HCT116 (cell line): Measurements from ENCODE around the gene FBXO42. TPM values are rescaled to one million over a fixed set of nuclear protein-coding genes. Genes with fewer than 3 reads are reported as not detected.
A peak's percentile ranks its signal among the peaks of the same experiment; 100 is the strongest.

ENCODE experiments used
- ATAC-seq: fragments of 200-7000 bp; cut with Tn5 transposase; 2 replicates; pipeline ENCODE4 v1.9.1; 2020; ENCODE audit warnings: mild to moderate bottlenecking, moderate library complexity
- BruUV-seq: library from RNA; stranded (reverse); fragments of 400-500 nt; replicated peaks from 2 replicates; lab custom pipeline; 2021; lab: Mats Ljungman, UMichigan
- CTCF ChIA-PET: fragments of 300-600 bp; sonication (Branson Sonifier 250); formaldehyde crosslinking; loops from one replicate; lab custom pipeline; 2021; ENCODE audit warnings: antibody characterized with exemption; lab: Charles Lee
- POLR2A ChIA-PET: fragments of 300-600, 350-600 bp; sonication (Branson Sonifier 250); formaldehyde crosslinking; loops from one replicate; lab custom pipeline; 2021; ENCODE audit warnings: antibody characterized with exemption; lab: Charles Lee
- RAD21 ChIA-PET, 2 experiments: fragments of 300-600 bp; sonication (Branson Sonifier 250); formaldehyde crosslinking; loops; one replicate each; lab custom pipeline; 2023; ENCODE audit warnings: low total read pairs in 2 of 2; ENCODE audit not compliant: uncharacterized antibody in 2 of 2, unreplicated experiment in 2 of 2, low non-redundant PET in 1 of 2; lab: Charles Lee
- DNase-seq: peaks from one replicate; pipeline ENCODE4 v3.0.0-alpha.2; 2010; ENCODE audit warnings: low read depth, low spot score
- H2AFZ ChIP-seq: fragments of 200-600 bp; shearing (Covaris generic), sonication (generic); 2 replicates; pipeline ENCODE4 v1.6.1; 2017; ENCODE audit warnings: low read depth, mixed run types, mixed read lengths, antibody characterized with exemption, low read length; ENCODE audit not compliant: poor library complexity, severe bottlenecking
- H3K27ac ChIP-seq: 2 replicates; pipeline ENCODE4 v1.5.1; 2012; ENCODE audit warnings: low read depth, low read length
- H3K27me3 ChIP-seq: fragments of 200-600 bp; sonication (generic); 2 replicates; pipeline ENCODE4 v1.6.1; 2016; ENCODE audit warnings: mixed run types, low read length, mixed read lengths; ENCODE audit not compliant: insufficient read depth
- H3K36me3 ChIP-seq, 2 experiments: fragments of 200-500 bp in 1 of 2; fragments of 200-600 bp in 1 of 2; sonication (Bioruptor generic) in 1 of 2; sonication (generic) in 1 of 2; 2 replicates each; pipeline versions ENCODE4 v1.5.1 to v1.6.1; 2014 to 2016; ENCODE audit warnings: low read length in 2 of 2, inconsistent platforms in 1 of 2, mixed read lengths in 1 of 2, mixed run types in 1 of 2; ENCODE audit not compliant: insufficient read depth in 2 of 2, control insufficient read depth in 1 of 2
- H3K4me1 ChIP-seq, 2 experiments: fragments of 200-600 bp in 1 of 2; sonication (generic) in 1 of 2; 2 replicates each; pipeline versions ENCODE4 v1.5.1 to v1.6.1; 2012 to 2017; ENCODE audit warnings: low read length in 2 of 2, inconsistent platforms in 1 of 2, mild to moderate bottlenecking in 1 of 2, mixed read lengths in 1 of 2, mixed run types in 1 of 2, moderate library complexity in 1 of 2; ENCODE audit not compliant: insufficient read depth in 2 of 2, control insufficient read depth in 1 of 2
- H3K4me2 ChIP-seq: fragments of 200-600 bp; sonication (generic); 2 replicates; pipeline ENCODE4 v1.6.1; 2017; ENCODE audit warnings: mixed run types, low read length, mixed read lengths
- H3K4me3 ChIP-seq, 2 experiments: fragments of 200-600 bp in 1 of 2; sonication (generic) in 1 of 2; replicated peaks in 1 of 2; 2 replicates each; pipeline ENCODE4 v1.5.1; 2011 to 2016; ENCODE audit warnings: low read length in 2 of 2, control low read depth in 1 of 2, low read depth in 1 of 2, mild to moderate bottlenecking in 1 of 2, mixed read lengths in 1 of 2, mixed run types in 1 of 2
- H3K79me2 ChIP-seq: fragments of 200-600 bp; sonication (generic); 2 replicates; pipeline ENCODE4 v1.6.1; 2017; ENCODE audit warnings: mild to moderate bottlenecking, mixed run types, low read length, moderate library complexity, mixed read lengths; ENCODE audit not compliant: insufficient read depth
- H3K9ac ChIP-seq: fragments of 200-600 bp; sonication (generic); 2 replicates; pipeline ENCODE4 v1.6.1; 2016; ENCODE audit warnings: low read length, mixed read lengths
- H3K9me2 ChIP-seq: fragments of 200-600 bp; sonication (generic), shearing (Covaris generic); 2 replicates; pipeline ENCODE4 v1.6.1; 2017; ENCODE audit warnings: mixed run types, mild to moderate bottlenecking, moderate library complexity; ENCODE audit not compliant: insufficient read depth
- H3K9me3 ChIP-seq, 2 experiments: fragments of 200-500 bp in 1 of 2; fragments of 200-600 bp in 1 of 2; sonication (Bioruptor generic) in 1 of 2; sonication (generic) in 1 of 2; 2 replicates each; pipeline ENCODE4 v1.6.1; 2014 to 2017; ENCODE audit warnings: low read length in 2 of 2, mixed read lengths in 2 of 2, inconsistent platforms in 1 of 2, low read depth in 1 of 2, mild to moderate bottlenecking in 1 of 2, mixed run types in 1 of 2, moderate library complexity in 1 of 2; ENCODE audit not compliant: control insufficient read depth in 1 of 2, insufficient read depth in 1 of 2
- H4K20me1 ChIP-seq: fragments of 200-600 bp; sonication (generic), shearing (Covaris generic); 2 replicates; pipeline ENCODE4 v1.6.1; 2017; ENCODE audit warnings: mixed run types, mild to moderate bottlenecking, moderate library complexity; ENCODE audit not compliant: insufficient read depth
- CBX3 ChIP-seq: IDR thresholded peaks from 2 replicates; pipeline ENCODE4 v1.6.1; 2012; ENCODE audit warnings: low read depth
- CEBPB ChIP-seq: IDR thresholded peaks from 2 replicates; pipeline ENCODE4 v1.6.1; 2012; ENCODE audit warnings: low read depth
- ELF1 ChIP-seq: IDR thresholded peaks from 2 replicates; pipeline ENCODE4 v1.6.1; 2012; ENCODE audit warnings: low read depth, borderline replicate concordance
- EZH2 ChIP-seq: fragments of 200-600 bp; sonication (generic); IDR thresholded peaks from 2 replicates; pipeline ENCODE4 v1.6.1; 2017; ENCODE audit warnings: antibody characterized with exemption, mixed run types
- EZH2phosphoT487 ChIP-seq: fragments of 200-600 bp; IDR thresholded peaks from 2 replicates; pipeline ENCODE4 v1.6.1; 2018; ENCODE audit warnings: antibody characterized with exemption, borderline replicate concordance
- FOSL1 ChIP-seq: IDR thresholded peaks from 2 replicates; pipeline ENCODE4 v1.6.1; 2012; ENCODE audit warnings: low read depth
- JUND ChIP-seq: IDR thresholded peaks from 2 replicates; pipeline ENCODE4 v1.6.1; 2012
- MAX ChIP-seq: IDR thresholded peaks from 2 replicates; pipeline ENCODE4 v1.6.1; 2012
- POLR2A ChIP-seq: IDR thresholded peaks from 2 replicates; pipeline ENCODE4 v1.7.0; 2011; ENCODE audit warnings: borderline replicate concordance; ENCODE audit not compliant: insufficient read depth, insufficient read length; ENCODE audit errors: extremely low read depth
- POLR2AphosphoS5 ChIP-seq: IDR thresholded peaks from 2 replicates; pipeline ENCODE4 v1.6.1; 2011; ENCODE audit warnings: mild to moderate bottlenecking, low read depth, low read length, moderate library complexity
- RAD21 ChIP-seq: IDR thresholded peaks from 2 replicates; pipeline ENCODE4 v1.6.1; 2012; ENCODE audit warnings: low read depth, mild to moderate bottlenecking
- SIN3A ChIP-seq: IDR thresholded peaks from 2 replicates; pipeline ENCODE4 v1.6.1; 2012; ENCODE audit warnings: low read depth
- SP1 ChIP-seq: IDR thresholded peaks from 2 replicates; pipeline ENCODE4 v1.6.1; 2012; ENCODE audit warnings: low read depth
- SRF ChIP-seq: IDR thresholded peaks from 2 replicates; pipeline ENCODE4 v1.6.1; 2012; ENCODE audit warnings: low read depth
- TCF7L2 ChIP-seq: IDR thresholded peaks from 2 replicates; pipeline ENCODE4 v1.7.0; 2011; ENCODE audit warnings: borderline replicate concordance, inconsistent platforms; ENCODE audit not compliant: insufficient read depth, insufficient read length; ENCODE audit errors: extremely low read depth
- YY1 ChIP-seq: IDR thresholded peaks from 2 replicates; pipeline ENCODE4 v1.6.1; 2011; ENCODE audit warnings: low read length, low read depth, moderate library complexity, mild to moderate bottlenecking; ENCODE audit not compliant: insufficient replicate concordance; ENCODE audit errors: extremely low read depth
- ZFX ChIP-seq: fragments of 450-650 bp; IDR thresholded peaks from 2 replicates; pipeline ENCODE4 v1.6.1; 2017
- ZNF274 ChIP-seq: fragments of 200-500 bp; sonication (Bioruptor generic); IDR thresholded peaks from 2 replicates; pipeline ENCODE4 v1.6.1; 2014; ENCODE audit warnings: mild to moderate bottlenecking, low read depth, low read length, inconsistent platforms
- intact Hi-C: fragments of 100-400 bp; cut with micrococcal nuclease; formaldehyde crosslinking; loops from 2 replicates; pipeline ENCODE4 v1.10.0; 2022
- total RNA-seq: library from RNA; stranded (reverse); gene quantifications from one replicate; pipeline ENCODE4 v1.2.1, GENCODE V29; 2021; ENCODE audit not compliant: unreplicated experiment
- TF ChIP-seq, protein P1 (sequence below): IDR thresholded peaks from 2 replicates; pipeline ENCODE4 v1.6.1; 2012; ENCODE audit warnings: low read depth
- TF ChIP-seq, protein P2 (sequence below): IDR thresholded peaks from 2 replicates; pipeline ENCODE4 v1.6.1; 2012
- TF ChIP-seq, protein P3 (sequence below): IDR thresholded peaks from 2 replicates; pipeline ENCODE4 v1.6.1; 2011; ENCODE audit warnings: mild to moderate bottlenecking, low read length, moderate library complexity; ENCODE audit not compliant: insufficient replicate concordance; ENCODE audit errors: extremely low read depth

FBXO42 gene
- total RNA-seq, 1 experiment from 2014 or later = 20.6 TPM

DNA sequence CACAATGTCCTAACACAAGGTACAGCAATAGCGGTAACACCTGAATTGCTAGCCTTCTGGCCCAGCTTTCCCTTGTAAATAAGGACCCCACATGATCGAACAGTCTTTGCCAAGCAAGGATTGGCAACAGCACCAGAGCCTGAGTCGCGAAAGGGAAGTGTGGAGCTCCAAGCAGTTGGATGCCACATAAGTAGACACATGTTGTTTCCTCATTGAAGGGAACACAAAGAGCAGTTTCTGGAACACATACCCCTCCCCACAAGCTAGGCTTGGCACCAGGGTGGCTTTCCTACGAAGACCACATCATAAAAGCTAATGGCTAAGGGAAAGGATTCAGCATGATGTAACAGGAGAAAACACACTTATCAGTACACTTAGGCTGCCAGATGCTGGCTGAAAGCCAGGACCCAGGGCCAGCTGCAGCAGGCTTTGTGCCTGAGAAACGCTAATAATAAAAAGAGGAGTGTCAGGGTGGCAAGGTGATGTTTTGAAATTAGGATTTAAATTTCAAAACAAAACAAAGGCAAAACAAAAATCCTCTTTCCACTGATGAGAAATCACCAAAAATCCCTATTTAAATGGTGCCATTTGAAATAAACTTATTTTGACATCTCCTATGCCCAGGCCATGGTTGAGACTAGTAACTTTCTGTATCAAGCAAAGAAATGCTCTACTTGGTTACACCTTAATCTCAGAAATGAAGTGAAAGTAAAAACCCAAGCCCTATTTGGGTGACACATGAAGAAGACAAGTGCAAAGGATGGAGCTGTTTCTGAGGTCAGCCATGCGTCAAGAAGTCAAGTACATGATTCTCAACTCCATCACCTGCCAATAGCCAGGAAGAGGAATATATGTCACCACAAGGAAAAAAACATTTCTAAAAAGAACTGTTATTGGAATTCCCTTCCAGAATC lies 103.4 kb downstream of the FBXO42 start:
- Histone ChIP-seq H3K27ac (peak overlapping the region; percentile 16; the same call in 1 of the 2 replicates), H2AFZ (no peak overlapping the region), H3K36me3 (peaks cover 4 to 30% of the 10 kb centered on the region in 2 experiments; a peak in 1 of 4 replicates), H3K27me3 (no peaks in the 10 kb centered on the region), H3K9ac (no peak overlapping the region), H3K79me2 (no peaks in the 10 kb centered on the region), H3K4me3 (no peak overlapping the region), H3K9me3 (no peaks in the 10 kb centered on the region), H4K20me1 (no peaks in the 10 kb centered on the region), H3K9me2 (no peaks in the 10 kb centered on the region), H3K4me2 (no peak overlapping the region), H3K4me1 (peaks cover 5 to 22% of the 10 kb centered on the region in 2 experiments)
- ChIA-PET RAD21 (interaction anchor here in 1 of 2 experiments (0.6 kb wide), 1 partner anchor 115 kb away, joined by 3 read pairs; no protein-coding TSS in a partner anchor), CTCF (interaction anchor here (1.0 to 2.4 kb wide), 5 partner anchors 9 to 170 kb away, joined by 3 to 10 read pairs (median 4); partner anchors contain the start of gene CPLANE2), POLR2A (interaction anchor here (1.5 kb wide), 2 partner anchors 12 to 37 kb away, joined by 3 to 4 read pairs; partner anchors contain the start of genes ARHGEF19 and CPLANE2)
- ATAC-seq (no peak), DNase-seq (peak; percentile 13)
- intact Hi-C loops = no loop called here
- BruUV-seq = no TSS peak
- TF ChIP-seq YY1 (no peak), ZFX (no peak), ELF1 (no peak), ZNF274 (no peak), SRF (no peak), TCF7L2 (peak; percentile 19), SIN3A (no peak), SP1 (peak; percentile 13; the same call in 1 of the 2 replicates), CBX3 (peak; percentile 27; the same call in 1 of the 2 replicates), EZH2 (no peak), EZH2phosphoT487 (no peak), POLR2AphosphoS5 (peak; percentile 38; the same call in 1 of the 2 replicates), FOSL1 (no peak), JUND (no peak), RAD21 (no peak), CEBPB (peak; percentile 62; the same call in 1 of the 2 replicates), MAX (no peak; the same call in 1 of the 2 replicates), POLR2A (no peak)
- TF ChIP-seq, protein P1, sequence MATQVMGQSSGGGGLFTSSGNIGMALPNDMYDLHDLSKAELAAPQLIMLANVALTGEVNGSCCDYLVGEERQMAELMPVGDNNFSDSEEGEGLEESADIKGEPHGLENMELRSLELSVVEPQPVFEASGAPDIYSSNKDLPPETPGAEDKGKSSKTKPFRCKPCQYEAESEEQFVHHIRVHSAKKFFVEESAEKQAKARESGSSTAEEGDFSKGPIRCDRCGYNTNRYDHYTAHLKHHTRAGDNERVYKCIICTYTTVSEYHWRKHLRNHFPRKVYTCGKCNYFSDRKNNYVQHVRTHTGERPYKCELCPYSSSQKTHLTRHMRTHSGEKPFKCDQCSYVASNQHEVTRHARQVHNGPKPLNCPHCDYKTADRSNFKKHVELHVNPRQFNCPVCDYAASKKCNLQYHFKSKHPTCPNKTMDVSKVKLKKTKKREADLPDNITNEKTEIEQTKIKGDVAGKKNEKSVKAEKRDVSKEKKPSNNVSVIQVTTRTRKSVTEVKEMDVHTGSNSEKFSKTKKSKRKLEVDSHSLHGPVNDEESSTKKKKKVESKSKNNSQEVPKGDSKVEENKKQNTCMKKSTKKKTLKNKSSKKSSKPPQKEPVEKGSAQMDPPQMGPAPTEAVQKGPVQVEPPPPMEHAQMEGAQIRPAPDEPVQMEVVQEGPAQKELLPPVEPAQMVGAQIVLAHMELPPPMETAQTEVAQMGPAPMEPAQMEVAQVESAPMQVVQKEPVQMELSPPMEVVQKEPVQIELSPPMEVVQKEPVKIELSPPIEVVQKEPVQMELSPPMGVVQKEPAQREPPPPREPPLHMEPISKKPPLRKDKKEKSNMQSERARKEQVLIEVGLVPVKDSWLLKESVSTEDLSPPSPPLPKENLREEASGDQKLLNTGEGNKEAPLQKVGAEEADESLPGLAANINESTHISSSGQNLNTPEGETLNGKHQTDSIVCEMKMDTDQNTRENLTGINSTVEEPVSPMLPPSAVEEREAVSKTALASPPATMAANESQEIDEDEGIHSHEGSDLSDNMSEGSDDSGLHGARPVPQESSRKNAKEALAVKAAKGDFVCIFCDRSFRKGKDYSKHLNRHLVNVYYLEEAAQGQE = no peak
- TF ChIP-seq, protein P2, sequence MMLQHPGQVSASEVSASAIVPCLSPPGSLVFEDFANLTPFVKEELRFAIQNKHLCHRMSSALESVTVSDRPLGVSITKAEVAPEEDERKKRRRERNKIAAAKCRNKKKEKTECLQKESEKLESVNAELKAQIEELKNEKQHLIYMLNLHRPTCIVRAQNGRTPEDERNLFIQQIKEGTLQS = no peak
- TF ChIP-seq, protein P3, sequence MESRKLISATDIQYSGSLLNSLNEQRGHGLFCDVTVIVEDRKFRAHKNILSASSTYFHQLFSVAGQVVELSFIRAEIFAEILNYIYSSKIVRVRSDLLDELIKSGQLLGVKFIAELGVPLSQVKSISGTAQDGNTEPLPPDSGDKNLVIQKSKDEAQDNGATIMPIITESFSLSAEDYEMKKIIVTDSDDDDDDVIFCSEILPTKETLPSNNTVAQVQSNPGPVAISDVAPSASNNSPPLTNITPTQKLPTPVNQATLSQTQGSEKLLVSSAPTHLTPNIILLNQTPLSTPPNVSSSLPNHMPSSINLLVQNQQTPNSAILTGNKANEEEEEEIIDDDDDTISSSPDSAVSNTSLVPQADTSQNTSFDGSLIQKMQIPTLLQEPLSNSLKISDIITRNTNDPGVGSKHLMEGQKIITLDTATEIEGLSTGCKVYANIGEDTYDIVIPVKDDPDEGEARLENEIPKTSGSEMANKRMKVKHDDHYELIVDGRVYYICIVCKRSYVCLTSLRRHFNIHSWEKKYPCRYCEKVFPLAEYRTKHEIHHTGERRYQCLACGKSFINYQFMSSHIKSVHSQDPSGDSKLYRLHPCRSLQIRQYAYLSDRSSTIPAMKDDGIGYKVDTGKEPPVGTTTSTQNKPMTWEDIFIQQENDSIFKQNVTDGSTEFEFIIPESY = no peak
